Measurements from ENCODE around the gene APBA3.

The APBA3 gene

DNA sequence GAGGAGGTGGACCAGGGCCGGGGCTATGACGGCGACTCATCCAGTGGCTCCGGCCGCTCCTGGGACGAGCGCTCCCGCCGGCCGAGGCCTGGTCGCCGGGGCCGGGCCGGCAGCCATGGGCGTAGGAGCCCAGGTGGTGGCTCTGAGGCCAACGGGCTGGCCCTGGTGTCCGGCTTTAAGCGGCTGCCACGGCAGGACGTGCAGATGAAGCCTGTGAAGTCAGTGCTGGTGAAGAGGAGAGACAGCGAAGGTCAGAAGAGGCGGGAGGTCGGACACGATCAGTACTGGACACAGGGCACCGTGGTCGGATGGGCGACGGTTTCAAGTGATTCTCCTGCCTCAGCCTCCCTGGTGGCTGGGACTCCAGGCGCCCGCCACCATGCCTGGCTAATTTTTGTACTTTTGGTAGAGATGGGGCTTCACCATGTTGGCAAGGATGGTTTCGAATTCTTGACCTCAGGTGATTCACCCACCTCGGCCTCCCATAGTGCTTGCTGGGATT, 31.0 kb downstream of the APBA3 start:
- Histone ChIP-seq H3K36me3 (ENCODE audit: insufficient read depth, insufficient read length, low read length) (no peaks in the 10 kb centered on the region), H3K27me3 (ENCODE audit: insufficient read depth, insufficient read length) (no peaks in the 10 kb centered on the region), H3K9ac (ENCODE audit: insufficient read length, low read depth) (no peak overlapping the region), H3K4me1 (ENCODE audit: insufficient read depth, insufficient read length) (peaks cover 16% of the 10 kb centered on the region), H3K9me3 (ENCODE audit: insufficient read depth, low read length) (no peaks in the 10 kb centered on the region), H3K4me3 (ENCODE audit: insufficient read length, low read depth) (no peak overlapping the region)
- no peak for TF ChIP-seq SUZ12 (IDR thresholded peaks at IDR 0.05; ENCODE audit: extremely low read depth, insufficient read depth, insufficient read length)
- TF ChIP-seq ZNF274 (IDR thresholded peaks at IDR 0.05; ENCODE audit: low read depth, low read length): no peak
- no peak for DNase-seq (ENCODE audit: low read depth, low spot score)

DNA sequence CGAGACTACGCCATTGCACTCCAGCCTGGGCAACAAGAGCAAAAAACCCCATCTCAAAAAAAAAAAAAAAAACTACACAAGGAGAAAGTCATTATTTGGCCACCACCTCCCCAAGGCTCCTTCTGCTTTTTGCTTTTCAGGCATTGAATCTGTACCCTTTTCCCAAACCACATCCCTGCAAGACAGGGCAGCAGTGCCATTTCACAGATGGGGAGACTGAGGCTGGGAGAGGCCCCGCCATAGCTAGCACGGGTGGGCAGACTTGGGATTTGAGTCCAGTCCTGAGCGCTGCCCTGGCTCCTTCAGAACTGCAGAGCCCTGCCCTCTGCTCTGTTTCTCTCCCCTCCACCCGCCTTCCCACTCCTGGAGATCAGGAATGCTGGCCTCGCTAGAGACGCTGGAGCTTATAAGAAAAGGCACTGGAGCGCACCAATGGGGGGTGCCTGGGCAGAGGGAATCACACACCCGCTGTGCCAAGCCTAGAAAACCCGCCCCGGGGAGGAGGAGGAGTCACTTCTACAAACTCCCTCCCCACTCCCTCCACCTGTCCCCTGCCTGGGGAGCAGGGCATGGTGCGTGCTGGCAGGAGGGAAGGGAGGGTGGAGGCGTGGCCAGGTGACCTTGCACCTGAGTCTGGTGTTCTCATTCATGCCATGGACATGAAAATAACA, 35.7 kb downstream of the APBA3 start:
- no peak overlapping the region for H3K4me3 ChIP-seq (ENCODE audit: insufficient read length, low read depth)
- H3K9me3 ChIP-seq (ENCODE audit: insufficient read depth, low read length): no peaks in the 10 kb centered on the region
- DNase-seq (ENCODE audit: low read depth, low spot score): no peak
- TF ChIP-seq YY1 (IDR thresholded peaks at IDR 0.05; ENCODE audit: insufficient read depth, insufficient read length) (no peak), ZNF274 (IDR thresholded peaks at IDR 0.05; ENCODE audit: low read depth, low read length) (no peak), SUZ12 (IDR thresholded peaks at IDR 0.05; ENCODE audit: extremely low read depth, insufficient read depth, insufficient read length) (no peak)
- peaks cover 27% of the 10 kb centered on the region for H3K4me1 ChIP-seq (ENCODE audit: insufficient read depth, insufficient read length)
- no peaks in the 10 kb centered on the region for H3K27me3 ChIP-seq (ENCODE audit: insufficient read depth, insufficient read length)
- H3K36me3 ChIP-seq (ENCODE audit: insufficient read depth, insufficient read length, low read length): no peaks in the 10 kb centered on the region
- H3K9ac ChIP-seq (ENCODE audit: insufficient read length, low read depth): peak overlapping the region; percentile 67

DNA sequence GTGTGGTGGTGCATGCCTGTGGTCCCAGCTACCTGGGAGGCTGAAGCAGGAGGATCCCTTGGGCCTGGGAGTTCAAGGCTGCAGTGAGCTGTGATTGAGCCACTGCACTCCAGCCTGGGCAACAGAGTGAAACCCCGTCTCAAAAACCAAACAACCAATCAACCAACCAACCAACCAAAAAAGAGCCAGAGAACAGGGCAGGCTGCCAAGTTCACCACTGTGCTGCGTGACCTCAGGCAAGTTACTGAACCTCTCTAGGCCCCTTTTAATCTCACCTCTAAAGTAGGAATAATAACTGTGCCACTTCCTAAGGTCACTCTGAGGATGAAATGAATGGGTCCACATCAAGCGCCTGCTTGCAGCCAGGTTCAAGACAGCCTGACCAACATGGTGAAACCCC, 36.4 kb downstream of the APBA3 start:
- Histone ChIP-seq H3K4me3 (ENCODE audit: insufficient read length, low read depth) (no peak overlapping the region), H3K4me1 (ENCODE audit: insufficient read depth, insufficient read length) (peaks cover 24% of the 10 kb centered on the region), H3K9me3 (ENCODE audit: insufficient read depth, low read length) (no peaks in the 10 kb centered on the region), H3K9ac (ENCODE audit: insufficient read length, low read depth) (no peak overlapping the region), H3K27me3 (ENCODE audit: insufficient read depth, insufficient read length) (no peaks in the 10 kb centered on the region), H3K36me3 (ENCODE audit: insufficient read depth, insufficient read length, low read length) (no peaks in the 10 kb centered on the region)
- no peak for DNase-seq (ENCODE audit: low read depth, low spot score)
- TF ChIP-seq YY1 (IDR thresholded peaks at IDR 0.05; ENCODE audit: insufficient read depth, insufficient read length): no peak
- no peak for TF ChIP-seq ZNF274 (IDR thresholded peaks at IDR 0.05; ENCODE audit: low read depth, low read length)
- TF ChIP-seq SUZ12 (IDR thresholded peaks at IDR 0.05; ENCODE audit: extremely low read depth, insufficient read depth, insufficient read length): no peak

DNA sequence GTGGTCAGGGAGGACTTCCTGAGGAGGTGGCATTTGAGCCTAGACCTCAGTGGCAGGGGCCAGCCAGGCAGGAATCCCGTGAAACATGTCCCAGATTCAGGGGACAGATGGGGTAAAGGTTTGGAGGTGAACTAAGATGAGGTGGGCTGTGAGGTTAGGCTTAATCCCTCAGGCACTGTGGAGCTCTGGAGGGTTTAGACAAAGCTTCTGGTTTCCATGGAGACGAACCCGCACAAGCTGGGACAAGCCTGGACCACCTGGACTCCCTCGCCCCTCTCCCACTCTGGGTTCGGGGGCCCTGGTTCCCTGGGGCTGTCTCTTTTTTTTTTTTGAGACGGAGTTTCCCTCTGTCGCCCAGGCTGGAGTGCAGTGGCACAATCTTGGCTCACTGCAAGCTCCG, 37.6 kb downstream of the APBA3 start:
- H3K4me3 ChIP-seq (ENCODE audit: insufficient read length, low read depth): no peak overlapping the region
- no peak for DNase-seq (ENCODE audit: low read depth, low spot score)
- H3K36me3 ChIP-seq (ENCODE audit: insufficient read depth, insufficient read length, low read length): no peaks in the 10 kb centered on the region
- H3K9ac ChIP-seq (ENCODE audit: insufficient read length, low read depth): peak overlapping the region; percentile 23
- H3K9me3 ChIP-seq (ENCODE audit: insufficient read depth, low read length): no peaks in the 10 kb centered on the region
- H3K27me3 ChIP-seq (ENCODE audit: insufficient read depth, insufficient read length): no peaks in the 10 kb centered on the region
- H3K4me1 ChIP-seq (ENCODE audit: insufficient read depth, insufficient read length): peaks cover 20% of the 10 kb centered on the region
- no peak for TF ChIP-seq ZNF274 (IDR thresholded peaks at IDR 0.05; ENCODE audit: low read depth, low read length)
- no peak for TF ChIP-seq YY1 (IDR thresholded peaks at IDR 0.05; ENCODE audit: insufficient read depth, insufficient read length)
- no peak for TF ChIP-seq SUZ12 (IDR thresholded peaks at IDR 0.05; ENCODE audit: extremely low read depth, insufficient read depth, insufficient read length)

DNA sequence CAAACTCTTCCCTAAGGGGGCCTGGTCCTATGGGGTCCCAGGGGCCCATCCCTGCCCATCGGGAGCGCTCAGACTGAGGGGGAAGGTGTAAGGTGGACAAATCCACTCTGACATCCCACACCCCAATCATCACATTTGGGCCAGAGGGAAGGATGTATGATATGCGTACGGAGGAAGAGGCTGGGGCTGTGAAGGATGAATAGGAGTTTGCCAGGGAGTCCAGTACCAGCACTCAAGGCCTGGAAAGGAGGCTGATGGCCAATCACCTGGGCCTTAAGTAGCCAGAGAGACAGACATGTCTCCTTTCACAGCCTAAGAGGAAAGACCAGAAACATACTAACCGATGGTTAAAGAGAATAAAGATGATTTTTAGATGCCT, 38.4 kb downstream of the APBA3 start:
- Histone ChIP-seq H3K9me3 (ENCODE audit: insufficient read depth, low read length) (no peaks in the 10 kb centered on the region), H3K9ac (ENCODE audit: insufficient read length, low read depth) (no peak overlapping the region), H3K4me1 (ENCODE audit: insufficient read depth, insufficient read length) (peaks cover 15% of the 10 kb centered on the region), H3K36me3 (ENCODE audit: insufficient read depth, insufficient read length, low read length) (no peaks in the 10 kb centered on the region), H3K4me3 (ENCODE audit: insufficient read length, low read depth) (peak overlapping the region; percentile 9), H3K27me3 (ENCODE audit: insufficient read depth, insufficient read length) (no peaks in the 10 kb centered on the region)
- TF ChIP-seq YY1 (IDR thresholded peaks at IDR 0.05; ENCODE audit: insufficient read depth, insufficient read length) (no peak), SUZ12 (IDR thresholded peaks at IDR 0.05; ENCODE audit: extremely low read depth, insufficient read depth, insufficient read length) (no peak), ZNF274 (IDR thresholded peaks at IDR 0.05; ENCODE audit: low read depth, low read length) (no peak)
- DNase-seq (ENCODE audit: low read depth, low spot score): no peak

DNA sequence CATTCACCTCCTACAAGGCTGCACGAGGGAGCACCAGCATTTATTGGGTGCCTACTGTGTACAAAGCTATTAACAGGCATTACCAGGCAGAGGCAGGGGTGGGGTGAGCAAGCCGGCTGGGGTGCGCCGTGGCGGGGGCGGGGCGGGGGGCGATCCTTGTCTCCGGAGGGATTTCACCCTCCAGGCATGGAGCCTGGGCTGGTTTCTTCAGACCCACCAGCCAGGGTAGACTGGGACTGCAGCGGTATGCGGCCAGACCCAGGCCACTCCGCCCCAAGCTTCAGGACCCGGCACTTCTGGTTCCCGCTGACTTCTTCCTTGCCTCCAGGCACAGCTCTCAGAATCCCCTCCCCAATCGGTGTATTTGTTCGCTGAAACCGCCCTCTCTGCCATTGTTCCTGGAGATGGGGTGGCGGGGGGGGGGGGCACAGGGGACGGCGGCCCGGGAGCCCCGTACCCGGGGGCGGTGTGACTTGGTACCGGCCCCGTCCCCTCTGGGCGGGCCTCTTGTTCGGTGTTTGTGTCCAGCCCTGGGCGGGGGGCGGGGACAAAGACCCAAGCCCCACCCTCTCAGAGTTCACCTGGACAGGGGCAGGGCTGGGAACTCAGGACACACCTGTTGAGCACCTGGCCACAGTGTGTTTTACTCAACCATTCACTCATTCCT, 38.9 kb downstream of the APBA3 start:
- no peaks in the 10 kb centered on the region for H3K9me3 ChIP-seq (ENCODE audit: insufficient read depth, low read length)
- TF ChIP-seq SUZ12 (IDR thresholded peaks at IDR 0.05; ENCODE audit: extremely low read depth, insufficient read depth, insufficient read length) (no peak), YY1 (IDR thresholded peaks at IDR 0.05; ENCODE audit: insufficient read depth, insufficient read length) (no peak), ZNF274 (IDR thresholded peaks at IDR 0.05; ENCODE audit: low read depth, low read length) (no peak)
- no peaks in the 10 kb centered on the region for H3K27me3 ChIP-seq (ENCODE audit: insufficient read depth, insufficient read length)
- H3K36me3 ChIP-seq (ENCODE audit: insufficient read depth, insufficient read length, low read length): no peaks in the 10 kb centered on the region
- no peak for DNase-seq (ENCODE audit: low read depth, low spot score)
- peaks cover 15% of the 10 kb centered on the region for H3K4me1 ChIP-seq (ENCODE audit: insufficient read depth, insufficient read length)
- peak overlapping the region; percentile 58 for H3K9ac ChIP-seq (ENCODE audit: insufficient read length, low read depth)
- peak overlapping the region; percentile 60 for H3K4me3 ChIP-seq (ENCODE audit: insufficient read length, low read depth)

DNA sequence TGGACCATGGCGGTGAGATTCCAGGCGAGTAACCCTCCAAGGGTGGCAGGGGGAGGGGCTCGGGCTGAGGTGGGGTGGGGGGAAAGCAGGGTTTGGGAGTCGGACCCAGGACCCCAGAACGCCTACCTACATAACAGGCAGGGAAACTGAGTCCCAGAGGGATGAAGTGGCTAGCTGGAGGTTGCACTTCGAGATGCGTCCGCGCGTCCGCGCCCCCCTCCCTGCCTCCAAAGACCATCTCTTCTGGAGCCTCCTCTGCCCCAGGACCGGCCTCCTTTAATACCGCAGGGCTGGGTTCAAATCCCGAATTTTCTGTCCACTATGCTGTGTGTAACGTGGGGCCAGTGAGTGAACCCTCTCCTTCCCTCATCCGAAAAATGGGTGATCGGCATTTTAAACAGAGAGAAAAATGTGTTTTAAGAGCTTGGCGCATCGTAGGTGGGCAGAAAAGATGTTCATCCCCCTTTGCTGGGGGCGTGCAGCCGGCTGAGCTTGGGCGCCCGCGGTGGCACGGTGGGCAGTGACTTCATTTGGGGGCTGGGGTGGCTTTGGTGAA, 39.5 kb downstream of the APBA3 start:
- H3K9ac ChIP-seq (ENCODE audit: insufficient read length, low read depth): peak overlapping the region; percentile 58
- no peaks in the 10 kb centered on the region for H3K36me3 ChIP-seq (ENCODE audit: insufficient read depth, insufficient read length, low read length)
- H3K27me3 ChIP-seq (ENCODE audit: insufficient read depth, insufficient read length): no peaks in the 10 kb centered on the region
- H3K9me3 ChIP-seq (ENCODE audit: insufficient read depth, low read length): no peaks in the 10 kb centered on the region
- DNase-seq (ENCODE audit: low read depth, low spot score): no peak
- peak overlapping the region; percentile 60 for H3K4me3 ChIP-seq (ENCODE audit: insufficient read length, low read depth)
- peaks cover 15% of the 10 kb centered on the region for H3K4me1 ChIP-seq (ENCODE audit: insufficient read depth, insufficient read length)
- TF ChIP-seq YY1 (IDR thresholded peaks at IDR 0.05; ENCODE audit: insufficient read depth, insufficient read length) (no peak), ZNF274 (IDR thresholded peaks at IDR 0.05; ENCODE audit: low read depth, low read length) (no peak), SUZ12 (IDR thresholded peaks at IDR 0.05; ENCODE audit: extremely low read depth, insufficient read depth, insufficient read length) (no peak)

All from NT2/D1 (cell line).